GM19043 (cell line): ENCODE measurements around the gene GNG10.

Experiments
- ATAC-seq: cut with Tn5 transposase; IDR thresholded peaks from one replicate; pipeline ENCODE4 v1.9.1; 2021; ENCODE audit warnings: low read depth; ENCODE audit not compliant: unreplicated experiment

Gene GNG10

DNA sequence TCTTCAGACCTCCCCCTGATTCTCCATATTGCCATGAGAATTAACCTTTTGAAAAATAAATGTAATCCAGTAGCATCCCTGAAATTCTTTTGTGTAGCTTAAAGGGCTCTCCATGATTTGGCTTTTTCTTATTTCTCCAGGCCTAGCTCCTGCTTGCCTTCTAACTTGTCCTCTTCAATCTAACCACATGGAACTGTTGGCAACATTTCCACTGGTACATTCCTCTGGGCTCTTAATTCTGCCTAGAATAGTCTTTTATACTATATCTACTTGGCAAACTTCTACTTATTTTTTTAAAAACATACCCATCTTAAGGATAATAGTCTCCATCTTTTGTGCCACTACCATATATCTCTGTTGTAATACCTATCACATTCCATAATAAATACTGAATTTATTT lies 54.1 kb downstream of the GNG10 start:
- ATAC-seq, result no peak

DNA sequence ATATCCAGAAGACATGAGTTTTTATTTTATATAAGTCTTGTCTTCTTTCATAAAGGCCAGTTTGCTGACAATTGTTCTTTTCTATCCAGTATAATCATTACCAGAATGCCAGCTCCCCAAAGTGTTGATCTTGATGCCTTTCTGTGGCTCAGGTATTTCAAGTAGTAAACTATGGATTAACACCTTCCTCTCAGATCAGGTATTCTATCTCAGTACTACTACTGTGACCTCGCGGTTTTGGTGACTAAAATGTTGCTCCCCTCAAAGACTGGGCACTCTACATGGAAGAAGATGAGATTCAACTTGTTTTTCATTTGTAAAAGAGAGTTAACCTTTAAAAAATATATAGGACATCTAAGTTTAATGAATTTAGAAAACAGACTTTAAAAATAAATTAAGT lies 58.1 kb downstream of the GNG10 start:
- no peak for ATAC-seq
